ENCODE results near the gene FAIM2.
"Not testable (repeated sequence)": the region's sequence is repeated elsewhere in the genome, so short reads cannot be mapped to it uniquely, and the experiment has no call there.

Gene FAIM2

GRCh38 chr12:49882851-49883464 lies 20.7 kb downstream of the FAIM2 start:
- Histone ChIP-seq H3K9ac (ENCODE audit: low read length) (no peak overlapping the region), H2AFZ (ENCODE audit: low read depth, low read length) (no peak overlapping the region), H3K4me1 (ENCODE audit: low read length) (no peaks in the 10 kb centered on the region), H3K79me2 (ENCODE audit: low read length) (no peaks in the 10 kb centered on the region), H3K9me3 (ENCODE audit: insufficient read depth, low read length) (no peaks in the 10 kb centered on the region), H3K36me3 (replicated peaks; ENCODE audit: low read depth, low read length) (no peaks in the 10 kb centered on the region), H3K27ac (ENCODE audit: low read length) (no peak overlapping the region), H3K27me3 (ENCODE audit: low read depth, low read length) (peaks cover 23% of the 10 kb centered on the region; the same call in 1 of the 2 replicates), H4K20me1 (ENCODE audit: insufficient read depth, low read length) (no peaks in the 10 kb centered on the region), H3K4me3 (ENCODE audit: low read length) (no peak overlapping the region), H3K4me2 (ENCODE audit: low read length) (no peak overlapping the region)
- TF ChIP-seq CTCF (IDR thresholded peaks at IDR 0.05; ENCODE audit: low read depth, low read length), result no peak

GRCh38 chr12:49882248-49882850 lies 21.4 kb downstream of the FAIM2 start:
- peaks cover 23% of the 10 kb centered on the region; the same call in 1 of the 2 replicates for H3K27me3 ChIP-seq (ENCODE audit: low read depth, low read length)
- H3K9ac ChIP-seq (ENCODE audit: low read length), result no peak overlapping the region
- H3K36me3 ChIP-seq (replicated peaks; ENCODE audit: low read depth, low read length), result no peaks in the 10 kb centered on the region
- no peak for TF ChIP-seq CTCF (IDR thresholded peaks at IDR 0.05; ENCODE audit: low read depth, low read length)
- no peak for TF ChIP-seq EZH2phosphoT487 (IDR thresholded peaks at IDR 0.05; ENCODE audit: low read depth)
- no peak overlapping the region for H3K4me2 ChIP-seq (ENCODE audit: low read length)
- H4K20me1 ChIP-seq (ENCODE audit: insufficient read depth, low read length), result no peaks in the 10 kb centered on the region
- H3K27ac ChIP-seq (ENCODE audit: low read length), result no peak overlapping the region
- H2AFZ ChIP-seq (ENCODE audit: low read depth, low read length), result no peak overlapping the region
- H3K4me3 ChIP-seq (ENCODE audit: low read length), result no peak overlapping the region
- H3K4me1 ChIP-seq (ENCODE audit: low read length), result no peaks in the 10 kb centered on the region
- no peaks in the 10 kb centered on the region for H3K9me3 ChIP-seq (ENCODE audit: insufficient read depth, low read length)
- no peaks in the 10 kb centered on the region for H3K79me2 ChIP-seq (ENCODE audit: low read length)

GRCh38 chr12:49881415-49882247 lies 22.1 kb downstream of the FAIM2 start:
- H3K4me2 ChIP-seq (ENCODE audit: low read length), result no peak overlapping the region
- TF ChIP-seq CTCF (IDR thresholded peaks at IDR 0.05; ENCODE audit: low read depth, low read length) (no peak), EZH2phosphoT487 (IDR thresholded peaks at IDR 0.05; ENCODE audit: low read depth) (no peak)
- H4K20me1 ChIP-seq (ENCODE audit: insufficient read depth, low read length), result no peaks in the 10 kb centered on the region
- no peaks in the 10 kb centered on the region for H3K79me2 ChIP-seq (ENCODE audit: low read length)
- peaks cover 16% of the 10 kb centered on the region; the same call in 1 of the 2 replicates for H3K27me3 ChIP-seq (ENCODE audit: low read depth, low read length)
- no peak overlapping the region for H3K4me3 ChIP-seq (ENCODE audit: low read length)
- H3K9me3 ChIP-seq (ENCODE audit: insufficient read depth, low read length), result no peaks in the 10 kb centered on the region
- no peaks in the 10 kb centered on the region for H3K4me1 ChIP-seq (ENCODE audit: low read length)
- no peak overlapping the region for H3K9ac ChIP-seq (ENCODE audit: low read length)
- H3K36me3 ChIP-seq (replicated peaks; ENCODE audit: low read depth, low read length), result no peaks in the 10 kb centered on the region
- H3K27ac ChIP-seq (ENCODE audit: low read length), result no peak overlapping the region
- no peak overlapping the region for H2AFZ ChIP-seq (ENCODE audit: low read depth, low read length)

GRCh38 chr12:49880756-49881414 lies 22.8 kb downstream of the FAIM2 start:
- Histone ChIP-seq H3K4me1 (ENCODE audit: low read length) (no peaks in the 10 kb centered on the region), H3K36me3 (replicated peaks; ENCODE audit: low read depth, low read length) (no peaks in the 10 kb centered on the region), H3K27me3 (ENCODE audit: low read depth, low read length) (peaks cover 13% of the 10 kb centered on the region; the same call in 1 of the 2 replicates), H3K4me3 (ENCODE audit: low read length) (no peak overlapping the region), H2AFZ (ENCODE audit: low read depth, low read length) (no peak overlapping the region), H3K79me2 (ENCODE audit: low read length) (no peaks in the 10 kb centered on the region), H3K27ac (ENCODE audit: low read length) (no peak overlapping the region), H4K20me1 (ENCODE audit: insufficient read depth, low read length) (no peaks in the 10 kb centered on the region), H3K9ac (ENCODE audit: low read length) (no peak overlapping the region), H3K9me3 (ENCODE audit: insufficient read depth, low read length) (no peaks in the 10 kb centered on the region), H3K4me2 (ENCODE audit: low read length) (no peak overlapping the region)
- no peak for TF ChIP-seq EZH2phosphoT487 (IDR thresholded peaks at IDR 0.05; ENCODE audit: low read depth)
- TF ChIP-seq CTCF (IDR thresholded peaks at IDR 0.05; ENCODE audit: low read depth, low read length), result no peak

- H3K27me3 ChIP-seq (ENCODE audit: low read depth, low read length); H4K20me1 ChIP-seq (ENCODE audit: insufficient read depth, low read length); H3K36me3 ChIP-seq (replicated peaks; ENCODE audit: low read depth, low read length); H3K4me1 ChIP-seq (ENCODE audit: low read length); H2AFZ ChIP-seq (ENCODE audit: low read depth, low read length); H3K79me2 ChIP-seq (ENCODE audit: low read length); H3K27ac ChIP-seq (ENCODE audit: low read length); H3K4me3 ChIP-seq (ENCODE audit: low read length); H3K4me2 ChIP-seq (ENCODE audit: low read length); H3K9me3 ChIP-seq (ENCODE audit: insufficient read depth, low read length); H3K9ac ChIP-seq (ENCODE audit: low read length): not testable (repeated sequence)
Observed at GRCh38 chr12:49879065-49879464, 24.6 kb downstream of the FAIM2 start.

Data from OCI-LY3 (cell line).